Esophagus muscularis mucosa (tissue), 4 donors: ENCODE results near the gene MIS12.

Experiments
- CTCF ChIP-seq, 3 experiments: fragments of 200-600 bp in 2 of 3; fragments of 450-650 bp in 1 of 3; sonication (generic) in 2 of 3; IDR thresholded peaks; one replicate each; pipeline ENCODE4 v1.5.1; 2017 to 2019; ENCODE audit warnings: antibody characterized with exemption in 3 of 3, mild to moderate bottlenecking in 2 of 3, moderate library complexity in 1 of 3
- EP300 ChIP-seq: sonication (generic); formaldehyde crosslinking; IDR thresholded peaks from one replicate; pipeline ENCODE4 v1.6.1; 2017; ENCODE audit warnings: antibody characterized with exemption
- POLR2A ChIP-seq: fragments of 450-650 bp; IDR thresholded peaks from one replicate; pipeline ENCODE4 v1.6.1; 2017; ENCODE audit warnings: antibody characterized with exemption, moderate library complexity, mild to moderate bottlenecking, low read depth

- TF ChIP-seq CTCF (IDR thresholded peaks at IDR 0.05) (no peak), POLR2A (no peak), EP300 (no peak)
Measured at GRCh38 chr17:5523249-5523648, 36.9 kb downstream of the MIS12 start.
